GM19193 (cell line): ENCODE results near the gene CPAMD8.

Source experiments
- POLR2A ChIP-seq: IDR thresholded peaks from 4 replicates; pipeline ENCODE4 v1.6.1; 2011; ENCODE audit not compliant: insufficient read depth, insufficient read length; ENCODE audit errors: extremely low read depth

Gene CPAMD8

DNA sequence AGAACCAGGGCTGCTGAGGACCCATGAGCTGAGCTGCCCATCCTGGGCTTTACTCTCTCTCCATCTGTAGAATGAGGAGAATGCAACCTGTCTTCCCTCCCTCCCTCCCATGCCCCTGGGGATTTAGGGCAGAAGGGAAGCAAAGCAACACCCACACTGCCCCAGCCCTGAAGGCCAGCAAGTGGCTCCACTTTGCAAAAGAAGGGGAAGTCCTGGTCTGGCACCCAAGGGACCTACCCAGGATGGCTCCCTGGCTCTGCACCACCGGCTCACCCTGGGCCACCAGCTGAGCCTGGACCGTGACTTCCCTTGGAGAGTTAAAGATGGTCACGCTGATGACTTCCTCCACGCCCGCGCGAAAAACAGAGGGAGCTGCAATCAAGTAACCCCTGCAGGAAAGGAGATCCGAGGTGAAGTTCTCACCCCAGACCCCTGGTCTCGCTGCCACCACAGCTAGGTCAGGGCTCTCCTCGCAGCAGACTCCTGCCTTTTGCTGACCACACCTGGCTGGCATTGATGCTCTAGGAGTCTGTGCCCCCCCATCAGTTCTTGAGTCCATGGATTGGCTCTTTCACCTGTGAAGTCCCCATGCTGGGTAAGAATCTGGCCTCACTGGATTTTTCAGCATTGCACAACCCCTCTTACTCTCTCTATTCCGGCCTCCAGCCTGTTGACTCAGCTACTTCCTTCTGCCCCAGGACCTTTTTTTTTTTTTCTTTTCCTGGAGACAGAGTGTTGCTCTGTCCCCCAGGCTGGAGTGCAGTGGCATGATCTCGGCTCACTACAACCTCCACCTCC, 4.6 kb downstream of the CPAMD8 start:
- TF ChIP-seq POLR2A = no peak

DNA sequence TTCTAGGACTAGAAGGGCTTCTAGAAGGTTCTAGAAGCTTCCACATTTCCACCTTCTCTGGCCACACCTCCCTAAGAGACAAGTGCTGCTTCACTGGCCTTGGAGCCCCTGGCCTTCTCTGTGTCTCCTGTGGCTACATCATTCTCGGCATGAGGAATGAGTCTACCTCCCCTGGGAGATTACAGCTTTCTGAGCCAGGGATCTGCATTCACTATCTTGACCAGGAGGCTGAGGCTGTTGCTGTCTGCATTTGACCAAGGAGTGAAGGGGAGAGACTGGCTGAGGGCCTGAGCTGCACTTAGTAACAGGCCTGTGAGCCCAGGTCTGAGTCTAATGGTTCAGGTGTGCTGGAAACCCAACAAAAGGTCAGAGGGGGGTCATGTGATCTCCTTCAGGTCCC, 5.3 kb downstream of the CPAMD8 start:
- TF ChIP-seq POLR2A = no peak

DNA sequence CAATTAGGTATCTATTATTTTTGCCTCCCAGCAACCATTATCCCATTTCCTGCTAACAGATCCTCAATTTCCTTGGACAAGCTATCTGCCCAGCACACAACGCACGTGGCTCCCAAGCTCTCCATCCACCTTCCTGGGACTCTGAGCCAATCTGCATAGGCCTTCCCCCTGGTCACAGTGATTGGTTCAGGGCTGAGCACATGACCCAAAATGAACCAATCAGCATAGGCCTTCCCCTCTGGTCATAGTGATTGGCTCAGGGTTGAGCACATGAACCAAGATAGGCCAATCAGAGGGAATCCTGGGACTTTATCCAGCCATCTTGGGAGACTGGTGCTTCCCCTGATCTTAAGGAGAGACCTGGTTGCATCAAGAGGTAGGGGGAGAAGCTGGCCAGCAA, 5.8 kb downstream of the CPAMD8 start:
- no peak for TF ChIP-seq POLR2A

DNA sequence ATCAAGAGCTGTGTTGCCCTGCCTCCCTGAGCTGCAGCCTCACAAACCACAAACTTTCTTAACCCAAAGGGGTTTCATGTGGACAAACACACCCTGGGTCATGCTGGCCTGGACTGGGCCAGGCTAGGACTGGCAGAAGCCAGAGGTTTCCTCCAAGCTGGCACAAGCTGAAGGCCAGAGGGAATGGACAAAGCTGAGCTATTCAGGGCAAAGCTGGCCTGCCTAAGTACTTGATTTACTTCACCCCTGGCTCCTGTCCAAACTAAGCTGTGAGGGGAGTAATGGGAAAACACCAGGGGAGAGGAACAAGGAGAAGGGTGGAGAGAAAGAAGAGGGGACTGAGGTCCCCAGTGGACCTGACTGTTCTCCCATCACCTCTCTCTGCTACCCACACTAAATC, 6.2 kb downstream of the CPAMD8 start:
- TF ChIP-seq POLR2A = no peak

DNA sequence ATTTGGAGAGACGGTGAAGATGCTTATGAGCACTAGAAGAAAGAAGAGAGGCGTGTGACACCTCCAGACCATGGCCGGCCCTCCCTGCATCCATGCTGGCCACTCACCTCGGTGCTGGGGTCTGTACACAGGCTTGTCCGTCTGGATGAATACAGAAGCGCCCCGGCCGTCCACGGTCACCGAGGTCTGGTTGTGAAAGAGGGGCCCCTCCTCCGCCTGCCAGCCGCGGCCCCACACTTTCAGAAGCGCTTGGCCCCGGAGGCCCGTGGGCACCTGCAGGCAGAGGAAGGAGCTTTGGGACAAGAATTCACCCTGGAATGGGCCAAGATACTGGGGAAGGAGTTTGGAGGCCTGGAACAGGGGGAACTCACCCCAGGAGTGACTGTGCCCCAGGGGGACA, 15.1 kb downstream of the CPAMD8 start:
- no peak for TF ChIP-seq POLR2A

DNA sequence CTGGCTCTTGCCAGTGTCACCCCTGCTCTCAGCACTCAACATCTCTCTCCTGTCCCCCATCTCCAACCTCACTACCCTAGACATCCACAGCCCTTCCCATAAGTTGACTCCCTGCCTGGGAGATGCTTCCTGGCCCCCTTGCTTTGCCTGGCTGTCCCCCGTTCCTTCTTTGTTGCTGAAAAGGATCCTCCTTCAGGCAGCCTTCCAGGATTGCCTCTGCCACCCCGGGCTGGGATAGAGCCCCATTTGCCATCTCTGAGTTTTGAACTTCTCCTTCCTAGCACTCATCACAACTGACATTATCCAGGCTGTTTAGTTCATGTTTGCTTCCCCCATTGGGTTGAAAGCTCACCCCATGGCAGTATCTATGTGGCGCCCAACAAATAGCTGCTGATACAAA, 20.0 kb downstream of the CPAMD8 start:
- no peak for TF ChIP-seq POLR2A

DNA sequence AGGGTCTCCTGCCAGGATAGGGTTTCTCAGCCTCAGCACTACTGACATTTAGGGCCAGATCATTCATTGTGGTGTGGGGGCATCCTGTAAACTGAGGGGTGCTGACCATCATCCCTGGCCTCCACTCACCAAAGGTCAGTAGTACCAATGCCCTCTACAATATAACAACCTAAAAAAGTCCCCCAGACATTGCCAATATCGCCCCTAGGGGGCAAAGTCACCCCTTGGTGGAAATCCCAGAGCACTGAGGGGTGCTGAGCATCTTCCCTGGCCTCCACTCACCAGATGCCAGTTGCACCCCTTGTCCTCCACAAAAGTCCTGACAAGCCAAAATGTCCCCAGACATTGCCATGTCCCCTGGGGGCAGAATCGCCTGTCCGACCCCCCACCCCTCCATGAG, 21.6 kb downstream of the CPAMD8 start:
- TF ChIP-seq POLR2A = no peak

DNA sequence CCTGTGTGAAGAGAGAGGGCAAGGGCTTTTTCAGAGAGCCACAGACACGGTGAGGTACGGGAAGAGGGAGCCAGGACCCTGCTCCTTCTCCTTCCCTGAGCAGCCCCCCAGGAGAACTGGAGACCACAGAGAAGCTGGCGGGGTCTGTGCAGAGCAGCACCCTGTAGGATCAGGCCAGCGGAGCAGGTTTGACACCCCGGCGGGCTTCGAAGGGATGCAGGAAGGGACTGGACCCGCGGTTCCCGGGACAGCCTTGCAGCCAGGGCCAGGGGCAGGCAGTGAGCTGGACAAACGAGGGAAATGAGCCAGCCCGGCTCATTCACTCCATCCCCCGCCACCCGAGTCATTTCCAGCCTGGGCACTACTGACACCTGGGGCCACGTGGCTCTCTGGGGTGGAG, 22.2 kb downstream of the CPAMD8 start:
- no peak for TF ChIP-seq POLR2A

DNA sequence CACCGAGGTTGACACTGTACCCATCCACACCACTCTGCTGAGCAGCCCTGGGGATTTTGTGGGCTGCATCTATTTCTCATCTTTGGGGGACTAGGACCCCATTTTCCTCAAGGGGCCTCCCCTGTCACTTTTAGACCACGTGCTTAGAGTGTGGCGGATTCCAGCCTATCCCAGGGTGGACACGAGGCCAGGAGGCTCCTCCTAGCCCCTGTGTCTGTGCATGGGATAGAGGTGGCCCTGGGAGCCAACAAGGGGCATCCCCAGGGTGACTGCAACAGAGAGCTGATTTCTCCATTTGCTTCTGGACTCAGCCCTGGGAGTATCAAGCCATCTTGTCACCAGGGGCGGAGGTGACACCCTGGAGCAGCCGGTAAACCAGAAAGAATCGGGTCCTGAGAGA, 24.2 kb downstream of the CPAMD8 start:
- TF ChIP-seq POLR2A = no peak

DNA sequence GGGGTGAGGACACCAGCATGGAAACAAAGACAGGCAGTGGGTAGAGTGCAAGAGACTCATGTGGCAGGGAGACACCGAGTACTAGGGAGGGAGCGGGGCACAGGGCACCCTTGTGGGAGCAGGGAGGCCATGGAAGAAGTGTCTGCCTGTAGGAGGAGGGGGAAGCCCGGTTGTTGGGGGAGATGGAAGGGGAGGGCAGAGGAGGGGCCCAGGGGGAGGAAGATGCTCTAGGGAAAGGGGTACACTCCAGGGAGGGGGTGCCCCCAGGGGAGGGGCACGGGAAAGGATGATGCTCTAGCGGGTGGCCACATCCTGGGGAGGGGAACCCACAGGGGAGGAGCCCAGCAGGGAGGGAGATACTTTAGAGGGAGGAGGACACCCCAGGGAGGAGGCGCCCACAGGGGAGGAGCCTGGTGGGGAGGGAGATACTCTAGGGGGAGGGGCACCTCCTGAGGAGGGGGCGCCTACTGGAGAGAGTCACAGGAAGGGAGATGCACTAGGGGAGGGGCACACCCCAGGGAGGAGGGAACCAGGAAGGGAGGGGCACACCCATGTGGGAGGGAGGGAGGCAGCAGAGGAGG, 24.9 kb downstream of the CPAMD8 start:
- TF ChIP-seq POLR2A = no peak

DNA sequence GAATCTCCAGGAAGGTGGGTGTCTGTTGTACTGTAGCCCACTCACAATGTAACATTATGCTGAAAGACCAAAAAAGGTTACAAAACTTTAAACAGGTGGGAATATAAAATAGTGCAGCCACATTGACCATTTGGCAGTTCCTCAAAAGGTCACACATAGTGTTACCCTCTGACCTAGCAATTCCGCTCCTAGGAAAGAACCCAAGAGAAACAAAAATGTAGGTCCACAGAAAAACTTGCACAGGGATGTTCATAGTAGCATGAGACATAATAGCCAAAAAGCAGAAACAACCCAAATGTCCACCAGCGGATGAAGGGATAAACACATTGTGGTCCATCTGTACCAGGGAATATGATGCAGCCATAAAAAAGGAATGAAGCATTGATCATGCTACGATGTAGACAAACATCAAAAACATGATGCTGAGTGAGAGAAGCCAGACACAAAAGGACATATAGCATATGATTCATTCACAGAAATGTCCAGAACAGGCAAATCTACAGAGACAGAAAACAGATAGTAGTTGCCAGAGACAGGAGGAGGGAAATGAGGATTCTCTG, 27.9 kb downstream of the CPAMD8 start:
- TF ChIP-seq POLR2A = no peak

DNA sequence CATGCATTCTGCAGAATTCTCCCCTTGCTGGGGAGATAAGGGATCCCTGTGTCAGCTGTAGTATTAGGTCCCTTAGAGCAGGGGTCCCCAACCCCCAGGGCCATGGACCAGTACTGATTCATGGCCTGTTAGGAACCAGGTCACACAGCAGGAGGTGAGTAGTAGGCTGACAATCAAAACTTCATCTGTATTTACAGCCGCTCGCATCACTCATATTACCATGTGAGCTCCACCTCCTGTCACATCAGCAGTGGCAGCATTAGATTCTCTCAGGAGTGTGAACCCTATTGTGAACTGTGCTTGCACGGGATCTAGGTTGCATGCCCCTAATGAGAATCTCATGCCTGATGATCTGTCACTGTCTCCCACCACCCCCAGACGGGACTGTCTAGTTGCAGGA, 37.9 kb downstream of the CPAMD8 start:
- no peak for TF ChIP-seq POLR2A

DNA sequence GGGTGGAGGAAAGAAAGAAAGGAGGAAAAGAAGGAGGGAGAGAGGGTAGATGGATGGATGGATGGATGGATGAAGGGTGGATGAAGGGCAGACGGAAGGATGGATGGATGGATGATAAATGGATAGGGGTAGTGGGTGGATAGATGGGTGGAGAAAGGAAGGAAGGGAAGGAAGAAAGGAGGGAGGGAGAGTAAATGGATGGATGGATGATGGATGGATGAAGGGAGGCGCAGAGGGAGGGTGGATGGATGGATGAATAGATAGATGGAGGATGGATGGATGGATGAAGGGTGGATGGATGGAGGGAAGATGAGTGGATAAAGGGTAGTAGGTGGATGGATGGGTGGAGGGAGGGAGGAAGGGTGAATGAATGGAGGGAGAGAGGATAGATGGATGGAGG, 41.2 kb downstream of the CPAMD8 start:
- TF ChIP-seq POLR2A = no peak

DNA sequence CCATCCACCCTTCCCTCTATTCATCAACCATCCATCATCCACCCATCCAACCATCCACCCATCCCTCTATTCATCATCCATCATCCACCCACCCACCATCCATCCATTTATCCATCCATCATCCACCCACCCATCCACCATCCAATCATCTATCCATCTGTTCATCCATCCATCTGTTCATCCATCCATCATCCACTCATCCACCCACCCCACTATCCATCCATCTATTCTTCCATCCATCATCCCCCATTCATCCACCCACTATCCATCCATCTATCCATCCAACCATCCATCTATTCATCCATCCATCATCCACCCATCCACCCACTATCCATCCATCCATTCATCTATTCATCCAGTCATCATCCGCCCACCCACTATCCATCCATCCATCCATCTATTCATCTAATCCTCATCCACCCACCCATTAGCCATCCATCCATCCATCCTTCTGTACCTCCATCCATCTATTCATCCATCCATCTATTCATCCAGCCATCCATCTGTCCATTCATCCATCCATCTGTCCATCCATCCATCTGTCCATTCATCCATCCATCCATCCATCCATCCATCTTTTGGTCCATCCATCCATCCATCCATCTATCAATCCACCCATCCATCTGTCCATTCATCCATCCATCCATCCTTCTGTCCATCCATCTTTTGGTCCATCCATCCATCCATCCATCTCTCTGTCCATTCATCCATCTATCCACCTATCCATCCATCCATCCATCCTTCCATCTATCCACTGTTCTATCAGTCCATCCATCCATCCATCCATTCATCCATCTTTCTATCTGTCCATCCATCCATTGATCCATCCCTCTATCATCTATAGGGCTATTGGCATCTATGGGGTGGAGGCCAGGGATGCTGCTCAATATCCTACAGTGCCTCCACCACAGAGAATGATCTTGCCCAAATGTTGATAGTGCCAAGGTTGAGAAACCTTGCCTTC, 47.5 kb downstream of the CPAMD8 start:
- no peak for TF ChIP-seq POLR2A

DNA sequence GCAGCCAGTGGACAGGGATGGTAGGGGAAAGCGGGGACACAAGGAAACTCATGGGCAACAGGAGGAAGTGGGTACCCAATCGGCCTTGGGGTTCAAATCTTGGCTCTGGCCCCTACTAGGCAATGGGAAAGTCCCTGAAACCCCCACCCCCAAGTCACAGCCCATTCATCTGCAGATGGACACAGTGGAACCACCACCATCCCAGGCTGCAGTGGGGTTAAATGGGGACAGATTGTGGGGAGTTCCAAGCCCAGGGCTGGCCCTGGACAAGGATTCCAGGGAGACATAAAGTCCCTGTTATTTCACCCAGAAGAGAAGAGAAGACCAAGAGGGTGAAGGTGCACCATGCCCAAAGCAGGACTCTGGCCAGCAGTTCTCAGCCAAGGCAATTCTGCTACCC, 48.5 kb downstream of the CPAMD8 start:
- TF ChIP-seq POLR2A = no peak
